Measurements from ENCODE around the gene NCK1.
A peak's percentile ranks its signal among the peaks of the same experiment; 100 is the strongest.
"Not testable (repeated sequence)": the region's sequence is repeated elsewhere in the genome, so short reads cannot be mapped to it uniquely, and the experiment has no call there.

Gene NCK1

DNA sequence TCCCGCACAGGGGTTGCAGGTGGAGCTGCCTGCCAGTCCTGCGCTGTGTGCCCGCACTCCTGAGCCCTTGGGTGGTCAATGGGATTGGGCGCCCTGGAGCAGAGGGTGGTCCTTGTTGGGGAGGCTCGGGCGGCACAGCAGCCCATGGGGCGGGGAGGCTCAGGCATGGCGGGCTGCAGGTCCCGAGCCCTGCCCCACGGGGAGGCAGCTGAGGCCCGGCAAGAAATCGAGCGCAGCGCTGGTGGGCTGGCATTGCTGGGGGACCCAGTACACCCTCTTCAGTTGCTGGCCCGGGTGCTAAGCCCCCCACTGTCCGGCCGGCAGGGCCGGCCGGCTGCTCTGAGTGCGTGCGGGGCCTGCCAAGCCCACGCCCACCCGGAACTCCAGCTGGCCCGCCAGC is 27.9 kb downstream of the NCK1 start:
- Mint-ChIP-seq H3K27ac (no peak overlapping the region), H3K27me3 (ENCODE audit: low read depth) (no peaks in the 10 kb centered on the region), H3K4me1 (ENCODE audit: low read depth) (peaks cover 38% of the 10 kb centered on the region), H3K9me3 (peaks cover 19% of the 10 kb centered on the region), H3K36me3 (ENCODE audit: low read depth) (peaks cover 45% of the 10 kb centered on the region), H3K4me3 (no peak overlapping the region)
- DNase-seq (ENCODE audit: low spot score): no peak

- Mint-ChIP-seq H3K27ac (no peak overlapping the region), H3K4me1 (ENCODE audit: low read depth) (peaks cover 25% of the 10 kb centered on the region), H3K9me3 (peaks cover 19% of the 10 kb centered on the region), H3K4me3 (no peak overlapping the region), H3K27me3 (ENCODE audit: low read depth) (no peaks in the 10 kb centered on the region), H3K36me3 (ENCODE audit: low read depth) (peaks cover 48% of the 10 kb centered on the region)
- DNase-seq (ENCODE audit: low spot score): no peak
Observed at GRCh38 chr3:136891934-136892855, 30.2 kb downstream of the NCK1 start.

- Mint-ChIP-seq H3K4me3 (no peak overlapping the region), H3K27me3 (ENCODE audit: low read depth) (no peaks in the 10 kb centered on the region), H3K27ac (no peak overlapping the region), H3K9me3 (peaks cover 19% of the 10 kb centered on the region), H3K36me3 (ENCODE audit: low read depth) (peaks cover 47% of the 10 kb centered on the region), H3K4me1 (ENCODE audit: low read depth) (peaks cover 31% of the 10 kb centered on the region)
- DNase-seq (ENCODE audit: low spot score): no peak
Observed at GRCh38 chr3:136893848-136894443, 31.9 kb downstream of the NCK1 start.

GRCh38 chr3:136897171-136897570 is 35.2 kb downstream of the NCK1 start:
- H3K27ac Mint-ChIP-seq; H3K4me3 Mint-ChIP-seq; DNase-seq (ENCODE audit: low spot score); H3K27me3 Mint-ChIP-seq (ENCODE audit: low read depth): not testable (repeated sequence)
- H3K4me1 Mint-ChIP-seq (ENCODE audit: low read depth): peaks cover 50% of the 10 kb centered on the region
- peaks cover 52% of the 10 kb centered on the region for H3K36me3 Mint-ChIP-seq (ENCODE audit: low read depth)
- peaks cover 26% of the 10 kb centered on the region for H3K9me3 Mint-ChIP-seq

GRCh38 chr3:136898549-136898948 is 36.5 kb downstream of the NCK1 start:
- Mint-ChIP-seq H3K36me3 (ENCODE audit: low read depth) (peaks cover 52% of the 10 kb centered on the region), H3K4me1 (ENCODE audit: low read depth) (peaks cover 45% of the 10 kb centered on the region), H3K27ac (peak overlapping the region; percentile 44), H3K27me3 (ENCODE audit: low read depth) (no peaks in the 10 kb centered on the region), H3K4me3 (no peak overlapping the region), H3K9me3 (peaks cover 33% of the 10 kb centered on the region)
- DNase-seq (ENCODE audit: low spot score): no peak

DNA sequence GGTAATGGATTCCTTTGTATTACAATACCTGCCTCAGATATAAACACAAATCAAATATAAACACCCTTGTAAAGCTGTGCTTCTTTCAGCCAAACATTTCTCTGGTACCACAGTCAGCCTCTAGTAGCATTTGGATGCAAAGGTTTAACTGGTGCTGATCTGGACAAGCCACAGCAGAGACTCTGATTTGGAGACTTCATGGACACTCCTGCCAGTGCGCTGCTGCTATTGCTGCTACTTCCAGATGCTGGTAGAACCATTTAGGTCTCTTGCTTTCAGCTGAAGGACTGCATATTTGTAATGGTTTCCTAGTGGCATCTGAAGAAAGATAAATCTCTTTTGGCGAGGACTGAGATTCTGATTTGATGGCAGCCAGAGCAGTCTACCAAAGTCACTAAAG is 36.9 kb downstream of the NCK1 start:
- Mint-ChIP-seq H3K4me3 (no peak overlapping the region), H3K27me3 (ENCODE audit: low read depth) (no peaks in the 10 kb centered on the region), H3K9me3 (peaks cover 37% of the 10 kb centered on the region), H3K4me1 (ENCODE audit: low read depth) (peaks cover 41% of the 10 kb centered on the region), H3K27ac (peak overlapping the region; percentile 44), H3K36me3 (ENCODE audit: low read depth) (peaks cover 56% of the 10 kb centered on the region)
- no peak for DNase-seq (ENCODE audit: low spot score)

DNA sequence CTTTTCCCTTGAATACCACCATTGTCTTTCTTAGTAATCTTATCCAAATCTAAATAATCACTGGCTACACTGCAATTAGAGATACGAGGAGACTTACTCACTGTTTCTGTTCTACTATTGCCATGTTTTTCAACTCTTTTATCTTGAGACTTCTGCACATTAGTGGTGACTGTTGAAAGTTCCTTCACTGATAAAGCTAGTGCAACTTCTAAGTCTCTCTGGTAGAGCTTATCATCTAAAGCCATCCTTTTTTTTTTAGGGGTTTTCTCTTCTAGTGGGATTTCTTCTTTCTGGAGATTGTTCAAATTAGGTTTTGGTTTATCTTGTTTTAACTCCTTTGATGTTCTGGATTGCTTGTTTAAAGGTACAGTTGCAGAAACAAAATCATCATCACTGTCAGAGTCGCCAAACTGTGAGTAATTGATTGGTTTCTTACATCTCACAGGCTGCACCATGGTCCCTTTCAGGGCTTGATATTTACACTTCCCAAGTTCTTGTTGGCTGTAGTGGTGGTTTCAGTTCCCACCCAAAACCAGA is 37.7 kb downstream of the NCK1 start:
- Mint-ChIP-seq H3K27me3 (ENCODE audit: low read depth) (no peaks in the 10 kb centered on the region), H3K27ac (peak overlapping the region; percentile 68), H3K4me3 (peak overlapping the region; percentile 33), H3K4me1 (ENCODE audit: low read depth) (peaks cover 37% of the 10 kb centered on the region), H3K9me3 (peaks cover 43% of the 10 kb centered on the region), H3K36me3 (ENCODE audit: low read depth) (peaks cover 55% of the 10 kb centered on the region)
- DNase-seq (ENCODE audit: low spot score): no peak

- DNase-seq (ENCODE audit: low spot score); H3K4me3 Mint-ChIP-seq; H3K27me3 Mint-ChIP-seq (ENCODE audit: low read depth): not testable (repeated sequence)
- H3K36me3 Mint-ChIP-seq (ENCODE audit: low read depth): peaks cover 61% of the 10 kb centered on the region
- H3K27ac Mint-ChIP-seq: peak overlapping the region; percentile 16
- peaks cover 46% of the 10 kb centered on the region for H3K9me3 Mint-ChIP-seq
- H3K4me1 Mint-ChIP-seq (ENCODE audit: low read depth): peaks cover 37% of the 10 kb centered on the region
Observed at GRCh38 chr3:136900694-136901093, 38.7 kb downstream of the NCK1 start.

GRCh38 chr3:136901391-136901790 is 39.4 kb downstream of the NCK1 start:
- Mint-ChIP-seq H3K4me1 (ENCODE audit: low read depth) (peaks cover 40% of the 10 kb centered on the region), H3K36me3 (ENCODE audit: low read depth) (peaks cover 61% of the 10 kb centered on the region), H3K27me3 (ENCODE audit: low read depth) (no peaks in the 10 kb centered on the region), H3K4me3 (no peak overlapping the region), H3K27ac (no peak overlapping the region), H3K9me3 (peaks cover 46% of the 10 kb centered on the region)
- DNase-seq (ENCODE audit: low spot score): no peak

GRCh38 chr3:136902530-136902929 is 40.5 kb downstream of the NCK1 start:
- not testable (repeated sequence) for H3K27me3 Mint-ChIP-seq (ENCODE audit: low read depth); H3K4me3 Mint-ChIP-seq; DNase-seq (ENCODE audit: low spot score); H3K27ac Mint-ChIP-seq
- peaks cover 66% of the 10 kb centered on the region for H3K36me3 Mint-ChIP-seq (ENCODE audit: low read depth)
- peaks cover 47% of the 10 kb centered on the region for H3K4me1 Mint-ChIP-seq (ENCODE audit: low read depth)
- H3K9me3 Mint-ChIP-seq: peaks cover 46% of the 10 kb centered on the region

DNA sequence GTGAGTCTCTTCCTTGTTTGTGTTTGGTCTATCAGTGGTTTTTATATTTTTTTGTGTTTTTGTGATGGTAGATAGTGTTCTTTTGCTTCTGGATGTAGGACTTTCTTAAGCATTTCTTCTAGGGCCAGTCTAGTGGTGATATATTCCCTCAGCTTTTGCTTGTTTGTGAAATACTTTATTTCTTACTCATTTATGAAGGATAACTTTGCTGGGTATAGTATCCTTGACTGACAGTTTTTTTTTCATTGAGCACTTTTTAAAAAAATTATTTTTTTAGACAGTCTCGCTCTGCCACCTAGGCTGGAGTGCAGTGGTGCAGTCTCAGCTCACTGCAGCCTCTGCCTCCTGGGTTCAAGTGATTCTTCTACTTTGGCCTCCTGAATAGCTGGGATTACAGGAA is 41.9 kb downstream of the NCK1 start:
- Mint-ChIP-seq H3K4me3 (no peak overlapping the region), H3K36me3 (ENCODE audit: low read depth) (peaks cover 63% of the 10 kb centered on the region), H3K4me1 (ENCODE audit: low read depth) (peaks cover 53% of the 10 kb centered on the region)

DNA sequence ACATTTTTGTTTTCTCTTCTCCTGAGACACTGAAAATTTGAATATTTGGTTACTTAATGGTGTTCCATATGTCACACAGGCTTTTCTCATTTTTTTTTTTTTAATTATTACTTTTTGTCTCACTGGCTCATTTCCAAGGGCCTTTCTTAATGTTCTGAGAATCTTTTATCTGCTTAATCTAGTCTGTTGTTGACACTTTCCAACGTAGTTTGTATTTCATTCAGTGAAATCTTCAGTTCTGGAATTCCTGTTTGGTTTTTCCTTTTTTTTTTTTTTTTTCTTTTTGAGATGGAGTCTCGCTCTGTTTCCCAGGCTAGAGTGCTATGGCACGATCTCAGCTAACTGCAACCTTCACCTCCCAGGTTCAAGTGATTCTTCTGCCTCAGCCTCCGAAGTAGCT is 42.7 kb downstream of the NCK1 start:
- peaks cover 54% of the 10 kb centered on the region for H3K4me1 Mint-ChIP-seq (ENCODE audit: low read depth)
- H3K27ac Mint-ChIP-seq: no peak overlapping the region
- no peak overlapping the region for H3K4me3 Mint-ChIP-seq
- H3K27me3 Mint-ChIP-seq (ENCODE audit: low read depth): no peaks in the 10 kb centered on the region
- H3K36me3 Mint-ChIP-seq (ENCODE audit: low read depth): peaks cover 58% of the 10 kb centered on the region
- no peak for DNase-seq (ENCODE audit: low spot score)
- H3K9me3 Mint-ChIP-seq: peaks cover 46% of the 10 kb centered on the region

More for the DNA sequence above, 41.9 kb downstream of the NCK1 start:
- no peak for DNase-seq (ENCODE audit: low spot score)
- H3K9me3 Mint-ChIP-seq: peaks cover 46% of the 10 kb centered on the region
- peak overlapping the region; percentile 38 for H3K27ac Mint-ChIP-seq
- H3K27me3 Mint-ChIP-seq (ENCODE audit: low read depth): no peaks in the 10 kb centered on the region

DNA sequence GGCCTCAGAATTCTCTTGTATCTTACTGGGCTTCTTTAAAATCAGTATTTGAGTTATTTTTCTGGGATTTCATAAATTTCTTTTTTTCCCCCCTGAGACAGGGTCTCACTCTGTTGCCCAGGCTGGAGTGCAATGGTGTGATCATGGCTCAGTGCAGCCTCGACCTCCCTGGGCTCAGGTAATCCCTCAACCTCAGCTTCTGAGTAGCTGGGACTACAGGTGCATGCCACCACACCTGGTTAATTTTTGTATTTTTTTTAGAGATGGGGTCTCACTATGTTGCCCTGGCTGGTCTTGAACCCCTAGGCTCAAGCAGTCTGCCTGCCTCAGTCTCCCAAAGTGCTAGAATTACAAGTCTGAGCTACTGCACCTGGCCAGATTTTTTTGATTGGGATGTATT is 43.5 kb downstream of the NCK1 start:
- Mint-ChIP-seq H3K27ac (no peak overlapping the region), H3K9me3 (peaks cover 38% of the 10 kb centered on the region), H3K4me3 (no peak overlapping the region), H3K36me3 (ENCODE audit: low read depth) (peaks cover 50% of the 10 kb centered on the region), H3K4me1 (ENCODE audit: low read depth) (peaks cover 53% of the 10 kb centered on the region), H3K27me3 (ENCODE audit: low read depth) (no peaks in the 10 kb centered on the region)
- no peak for DNase-seq (ENCODE audit: low spot score)

DNA sequence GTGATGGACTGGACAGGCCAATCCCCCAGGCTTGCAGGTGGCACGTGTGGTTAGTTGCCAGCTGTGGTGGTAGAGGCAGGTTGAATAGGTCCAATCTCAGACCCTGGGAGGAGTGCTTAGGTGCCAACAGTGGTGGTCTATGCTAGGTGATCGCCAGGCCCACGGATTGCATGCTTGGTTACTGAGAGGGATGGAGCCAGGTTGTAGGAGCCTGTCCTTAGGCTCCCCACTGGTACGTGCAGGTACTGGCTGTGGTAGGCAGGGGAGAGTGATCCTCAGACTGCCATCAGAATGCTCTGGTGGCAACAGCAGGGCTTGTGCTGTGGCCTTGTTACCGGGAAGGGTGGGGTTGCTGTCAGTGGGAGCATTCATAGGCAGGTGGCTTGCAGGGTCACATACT is 44.7 kb downstream of the NCK1 start:
- Mint-ChIP-seq H3K4me3 (no peak overlapping the region), H3K36me3 (ENCODE audit: low read depth) (peaks cover 50% of the 10 kb centered on the region), H3K27me3 (ENCODE audit: low read depth) (no peaks in the 10 kb centered on the region), H3K27ac (no peak overlapping the region), H3K4me1 (ENCODE audit: low read depth) (peaks cover 46% of the 10 kb centered on the region), H3K9me3 (peaks cover 32% of the 10 kb centered on the region)
- DNase-seq (ENCODE audit: low spot score): no peak

Data from T-helper 2 cell treated with Interferon-gamma antibody and Interleukin-4, amounts not matched to agents 5 μg/mL and 100 μg/mL, for 36 hours (primary cell).